IPS DF 19.7 (cell line): ENCODE data around the gene MYL2.
"Not testable (repeated sequence)": the region's sequence is repeated elsewhere in the genome, so short reads cannot be mapped to it uniquely, and the experiment has no call there.

Experiments
- DNase-seq: peaks from one replicate; pipeline ENCODE4 v3.0.0-alpha.2; 2013; ENCODE audit warnings: low read depth, low spot score

MYL2 gene

GRCh38 chr12:110920324-110920910 lies at the start of gene MYL2:
Gene MYL2, minus strand, starts transcription at chr12:110920579. Its CDS starts 50 bp downstream, at chr12:110920529.
- no peak for DNase-seq

- no peak for DNase-seq
Measured at GRCh38 chr12:110966081-110966760, 45.8 kb upstream of the MYL2 start.

GRCh38 chr12:110965574-110965973 lies 45.2 kb upstream of the MYL2 start:
- no peak for DNase-seq

GRCh38 chr12:110960795-110961194 lies 40.4 kb upstream of the MYL2 start:
- DNase-seq, result no peak

GRCh38 chr12:110957652-110958051 lies 37.3 kb upstream of the MYL2 start:
- no peak for DNase-seq

- no peak for DNase-seq
Measured at GRCh38 chr12:110957159-110957558, 36.8 kb upstream of the MYL2 start.

- DNase-seq, result not testable (repeated sequence)
Measured at GRCh38 chr12:110950867-110951266, 30.5 kb upstream of the MYL2 start.

- not testable (repeated sequence) for DNase-seq
Measured at GRCh38 chr12:110950466-110950865, 30.1 kb upstream of the MYL2 start.

GRCh38 chr12:110948041-110948440 lies 27.7 kb upstream of the MYL2 start:
- DNase-seq, result no peak

- no peak for DNase-seq
Measured at GRCh38 chr12:110943373-110943772, 23.0 kb upstream of the MYL2 start.

GRCh38 chr12:110941391-110941790 lies 21.0 kb upstream of the MYL2 start:
- no peak for DNase-seq

GRCh38 chr12:110940933-110941332 lies 20.6 kb upstream of the MYL2 start:
- DNase-seq, result no peak

GRCh38 chr12:110940296-110940695 lies 19.9 kb upstream of the MYL2 start:
- DNase-seq, result no peak

GRCh38 chr12:110937104-110937641 lies 16.8 kb upstream of the MYL2 start:
- peak; percentile 94 for DNase-seq

- DNase-seq, result peak; percentile 68
Measured at GRCh38 chr12:110936367-110937103, 16.2 kb upstream of the MYL2 start.

- no peak for DNase-seq
Measured at GRCh38 chr12:110935588-110935987, 15.2 kb upstream of the MYL2 start.

GRCh38 chr12:110934093-110934852 lies 13.9 kb upstream of the MYL2 start:
- peak; percentile 80 for DNase-seq

GRCh38 chr12:110933326-110933974 lies 13.1 kb upstream of the MYL2 start:
- DNase-seq, result no peak

- DNase-seq, result no peak
Measured at GRCh38 chr12:110932046-110932445, 11.7 kb upstream of the MYL2 start.

GRCh38 chr12:110931315-110931728 lies 10.9 kb upstream of the MYL2 start:
- DNase-seq, result no peak
